Glomerular visceral epithelial cell (primary cell): ENCODE measurements around the gene MGAT3.
"Not testable (repeated sequence)": the region's sequence is repeated elsewhere in the genome, so short reads cannot be mapped to it uniquely, and the experiment has no call there.

Source experiments
- DNase-seq: peaks from one replicate; pipeline ENCODE4 v3.0.0-alpha.2; 2016; ENCODE audit errors: extremely low spot score

The MGAT3 gene

DNA sequence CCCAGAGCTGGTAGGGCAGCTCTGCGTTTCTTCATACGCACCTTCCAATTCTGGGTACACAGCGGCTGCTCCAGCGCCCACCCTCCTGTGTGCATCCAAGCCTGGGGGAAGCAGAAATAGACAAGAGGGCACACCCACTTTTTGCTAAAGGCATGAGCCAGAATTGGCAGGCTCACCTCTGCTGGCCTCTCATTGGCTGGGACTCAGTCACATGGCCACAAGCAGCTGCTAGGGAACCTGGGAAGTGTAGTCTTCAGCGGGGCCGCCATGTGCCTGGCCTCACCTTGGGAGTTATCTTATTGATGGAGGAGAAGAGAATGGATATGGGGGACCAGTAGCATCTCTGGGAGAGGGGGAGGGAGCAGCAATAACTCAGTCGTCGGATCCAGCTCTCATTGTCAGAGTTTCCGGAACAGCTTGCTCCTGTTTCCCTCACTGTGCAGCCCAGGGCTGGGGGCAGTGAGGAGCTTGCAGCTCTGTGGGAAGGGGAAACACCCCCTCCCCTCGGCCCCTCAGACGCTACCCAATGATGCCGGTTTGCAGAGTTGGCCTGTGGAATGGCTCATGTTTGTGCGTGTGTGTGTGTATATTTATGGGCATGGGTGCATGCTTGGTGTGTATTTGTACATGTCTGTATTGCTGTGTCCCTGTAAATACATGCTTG lies 33.5 kb downstream of the MGAT3 start:
- DNase-seq = peak; percentile 42

DNA sequence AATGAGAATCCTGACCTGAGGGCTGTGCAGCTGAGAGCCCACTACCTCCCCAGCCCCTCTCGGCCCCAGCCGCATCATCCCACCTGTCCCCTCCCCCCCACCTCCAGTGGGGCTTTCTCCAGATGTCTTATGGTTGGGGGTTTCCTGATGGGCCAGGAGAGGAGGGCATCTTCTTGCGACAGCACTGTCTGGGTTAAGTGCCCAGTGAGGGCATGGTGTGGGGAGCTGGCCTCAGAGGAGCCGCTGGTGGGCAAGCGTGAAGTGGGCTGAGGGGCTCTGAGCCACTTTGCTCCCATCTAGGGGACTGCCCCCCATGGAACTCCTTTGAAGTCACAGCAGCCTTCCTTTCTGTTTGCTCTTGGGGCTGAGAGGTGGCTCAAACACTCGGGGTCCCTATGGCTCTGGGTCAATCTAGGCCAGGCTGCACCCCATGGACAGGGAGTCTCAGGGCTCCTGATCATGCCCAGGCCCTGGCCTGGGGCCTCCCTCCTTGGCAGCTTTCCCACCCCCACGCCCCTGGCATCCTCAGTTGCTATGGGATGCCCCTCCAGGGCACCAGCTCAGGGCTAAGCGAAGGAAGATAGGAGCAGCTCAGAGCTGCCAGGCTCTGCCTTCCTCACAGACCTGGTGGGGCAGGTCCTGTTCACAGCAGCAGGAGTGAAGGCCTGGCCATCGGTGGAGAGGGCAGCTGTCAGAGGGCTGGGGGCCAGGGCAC lies 34.3 kb downstream of the MGAT3 start:
- DNase-seq = no peak

DNA sequence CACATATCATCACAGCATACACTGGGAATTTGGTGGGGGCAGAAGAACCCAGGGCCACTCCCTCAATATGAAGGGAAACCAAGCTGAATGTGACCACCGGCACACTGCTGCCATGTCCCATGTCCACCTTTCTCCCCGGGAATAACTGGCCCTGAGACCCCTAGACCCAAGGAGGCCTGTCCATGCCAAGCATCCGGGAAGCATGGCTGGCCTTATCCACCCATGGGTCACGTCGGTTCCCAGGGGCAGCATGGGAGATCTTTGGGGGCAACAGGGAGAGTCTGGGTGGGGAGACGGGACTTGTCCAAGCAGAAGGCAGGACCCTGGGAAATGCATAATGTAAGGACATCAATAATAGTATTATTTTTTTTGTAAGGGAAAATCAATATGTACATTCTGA lies 34.9 kb downstream of the MGAT3 start:
- no peak for DNase-seq

DNA sequence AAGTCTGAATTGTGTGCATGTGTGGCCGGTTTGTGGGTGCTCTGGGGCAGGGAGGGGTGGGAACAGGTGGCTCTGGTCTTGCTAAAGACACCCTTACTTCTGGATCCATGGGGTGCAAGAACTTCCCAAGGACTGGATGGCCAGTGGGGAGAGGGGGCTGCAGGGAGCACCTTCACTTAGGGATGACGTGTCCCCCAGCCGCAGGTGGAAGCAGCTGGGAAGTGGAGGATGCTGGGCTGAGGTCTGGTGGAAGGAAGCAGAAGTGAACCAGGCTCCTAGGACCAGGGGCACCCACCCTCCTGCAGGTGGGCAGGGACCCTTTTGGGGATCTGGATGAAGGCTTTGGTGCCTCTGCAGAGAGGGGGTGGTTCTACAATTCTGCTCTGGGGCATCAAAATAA lies 35.4 kb downstream of the MGAT3 start:
- DNase-seq = no peak

DNA sequence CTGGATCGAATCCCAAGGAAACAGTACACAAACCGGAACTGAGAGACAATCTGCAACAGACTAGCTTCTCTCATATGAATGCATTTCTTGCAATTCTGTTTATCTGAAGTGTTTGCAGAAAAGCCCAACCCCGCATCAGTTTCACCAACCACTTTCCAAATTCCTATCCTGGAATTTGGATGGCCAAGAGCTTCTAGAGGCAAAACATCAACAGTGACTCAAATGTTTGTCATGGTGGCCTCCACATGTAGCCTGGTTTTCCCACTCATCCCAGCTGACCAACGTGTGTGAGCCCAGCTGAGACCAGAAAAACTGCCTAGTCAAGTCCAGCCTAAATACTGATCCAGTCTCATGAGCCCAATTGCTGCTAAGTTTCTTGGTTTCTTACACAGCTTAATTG lies 36.9 kb downstream of the MGAT3 start:
- no peak for DNase-seq

DNA sequence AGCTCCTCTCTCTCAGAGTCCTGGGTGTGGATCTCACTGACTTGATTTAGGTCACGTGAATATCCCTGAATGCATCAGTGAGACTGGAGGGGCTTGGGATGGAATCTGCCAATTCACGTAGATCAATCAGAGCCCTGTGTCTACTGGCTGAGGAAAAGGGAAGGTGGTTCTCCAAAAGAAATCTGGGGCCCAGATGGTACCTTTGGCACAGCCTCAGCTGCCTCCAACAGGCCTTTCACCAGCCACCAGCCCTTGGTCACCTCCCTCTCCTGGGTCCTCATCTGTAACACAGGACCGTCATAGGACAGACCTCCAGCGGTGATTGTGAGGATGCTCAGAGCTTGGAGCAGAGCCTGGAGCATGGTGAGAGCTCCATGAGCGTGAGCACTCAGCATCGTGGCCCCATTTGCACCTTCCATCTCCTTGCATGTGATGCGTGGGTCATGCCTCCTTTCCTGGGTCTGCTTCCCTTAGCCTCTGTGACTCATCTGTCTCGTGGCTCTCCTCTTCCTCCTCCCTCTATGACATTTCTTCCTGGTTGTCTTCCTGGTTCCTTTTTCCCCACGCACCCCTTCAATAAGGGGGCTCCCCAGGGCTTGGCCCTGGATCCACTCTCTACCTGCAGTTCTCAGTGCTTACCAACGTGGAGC lies 37.8 kb downstream of the MGAT3 start:
- no peak for DNase-seq

GRCh38 chr22:39496131-39496838 lies 39.5 kb downstream of the MGAT3 start:
- peak; percentile 40 for DNase-seq

DNA sequence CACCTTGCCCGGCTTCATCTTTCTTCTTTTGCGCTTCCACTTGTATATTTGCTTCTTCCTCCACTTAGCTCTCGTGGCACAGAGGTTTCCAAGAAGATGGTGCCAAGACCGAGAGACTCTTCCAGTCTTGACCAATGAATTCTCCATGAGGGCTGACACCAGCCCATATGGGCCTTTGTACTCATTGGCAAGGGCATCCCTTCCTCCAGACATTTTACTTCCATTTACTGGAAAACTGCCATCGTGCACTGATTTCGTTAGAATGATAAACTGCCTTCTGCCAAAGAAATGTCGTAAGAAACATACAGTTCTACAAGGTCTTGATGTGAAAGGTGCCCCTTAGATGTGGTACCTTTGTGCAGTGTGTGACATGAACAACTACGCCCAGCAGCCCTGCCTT lies 40.6 kb downstream of the MGAT3 start:
- no peak for DNase-seq

GRCh38 chr22:39498368-39498767 lies 41.6 kb downstream of the MGAT3 start:
- DNase-seq = no peak

DNA sequence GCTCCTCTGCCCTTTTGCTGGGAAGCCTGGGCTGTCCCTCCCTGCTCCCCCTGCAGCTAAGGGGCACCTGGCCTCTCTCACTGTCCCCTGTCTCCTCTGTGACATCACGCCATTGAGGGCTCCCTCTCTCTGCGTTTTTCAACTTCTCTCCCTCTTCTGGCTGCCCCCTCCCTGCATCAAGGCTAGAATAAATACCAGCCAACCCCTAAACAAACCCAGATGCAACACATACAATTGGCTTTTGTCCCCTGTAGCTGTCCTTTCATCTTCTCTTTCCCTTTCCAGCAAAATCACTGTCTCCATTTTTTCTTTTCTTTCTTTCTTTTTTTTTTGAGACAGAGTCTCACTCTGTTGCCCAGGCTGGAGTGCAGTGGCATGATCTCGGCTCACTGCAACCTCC lies 42.0 kb downstream of the MGAT3 start:
- DNase-seq = no peak

DNA sequence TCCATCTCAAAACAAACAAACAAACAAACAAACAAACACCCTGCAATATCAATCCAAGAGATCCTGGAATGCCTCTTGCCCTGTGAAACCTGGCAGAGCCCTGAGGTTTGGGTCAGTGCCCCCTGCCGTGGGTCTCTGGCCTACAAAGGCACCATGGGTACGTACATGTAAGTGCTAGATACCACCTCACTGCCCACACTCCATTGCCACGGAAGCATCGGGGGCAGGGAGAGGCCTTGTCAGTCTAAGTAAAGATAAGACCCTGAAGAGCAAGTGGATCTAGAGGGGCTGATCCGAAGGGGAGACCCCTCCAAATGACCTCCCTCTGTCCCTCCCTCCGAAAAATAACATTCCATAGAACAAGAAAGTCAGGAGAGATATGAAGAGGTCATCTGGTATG lies 43.3 kb downstream of the MGAT3 start:
- no peak for DNase-seq

DNA sequence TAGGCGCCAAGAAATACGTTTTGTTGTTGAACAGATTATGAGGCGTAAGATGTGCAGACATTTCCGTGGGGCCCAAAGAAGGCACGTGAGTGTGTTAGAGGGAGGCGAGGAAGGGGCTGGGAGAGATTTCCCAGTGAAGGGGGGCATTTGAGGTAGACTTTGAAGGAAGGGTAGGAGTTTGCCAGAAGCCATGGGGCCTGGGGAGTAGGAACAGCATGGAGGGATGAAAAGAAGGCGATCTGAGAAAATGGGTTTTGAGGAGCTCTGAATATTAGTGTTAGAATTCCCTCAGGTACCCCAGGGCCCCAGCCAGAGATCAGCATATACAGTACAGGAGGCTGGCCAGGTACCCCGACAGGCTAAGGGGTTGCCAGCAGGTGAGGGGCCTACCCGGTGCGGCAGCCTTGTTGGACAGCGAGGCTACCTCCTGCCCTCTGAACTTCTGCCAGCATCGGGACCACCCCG lies 44.9 kb downstream of the MGAT3 start:
- no peak for DNase-seq

DNA sequence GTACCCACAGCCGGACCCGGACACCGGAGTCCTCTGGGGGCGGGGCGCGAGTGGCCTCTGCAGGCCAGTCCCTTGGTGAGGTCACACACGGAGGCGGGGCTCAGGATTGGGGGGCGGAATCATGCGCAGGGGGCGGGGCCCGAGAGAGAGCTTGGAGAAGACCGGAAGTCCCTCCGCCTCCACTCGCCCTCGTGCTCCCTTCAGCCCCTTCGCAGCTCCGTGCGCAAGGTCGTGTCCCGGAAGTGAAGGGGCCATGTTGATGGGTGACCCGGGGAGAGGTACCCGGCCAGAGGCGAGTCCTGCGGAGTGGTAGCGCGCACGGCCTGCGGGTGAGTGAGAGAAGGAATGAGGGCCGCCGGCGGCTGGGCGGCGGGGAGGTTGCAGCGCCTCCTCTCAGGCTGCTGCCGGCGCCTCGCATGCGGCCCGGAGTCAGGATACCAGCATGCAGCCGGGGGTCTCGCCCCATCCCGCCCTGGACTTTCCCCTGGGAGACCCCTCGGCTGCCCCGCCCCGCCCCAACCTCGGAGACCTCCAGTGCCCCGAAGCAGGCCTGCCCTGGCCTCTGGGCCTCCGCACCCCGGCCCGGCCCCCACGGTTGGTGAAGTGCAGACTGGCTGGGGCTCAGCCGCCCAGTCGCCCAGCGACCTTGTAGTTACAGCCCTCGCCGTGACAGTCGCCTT lies 45.4 kb downstream of the MGAT3 start, which contains the start of gene MIEF1:
Gene MIEF1 (plus strand): TSS at position 182 of the 680 bp plus-strand sequence. CDS start 9,005 bp downstream, outside the sequence.
- DNase-seq = peak; percentile 94

DNA sequence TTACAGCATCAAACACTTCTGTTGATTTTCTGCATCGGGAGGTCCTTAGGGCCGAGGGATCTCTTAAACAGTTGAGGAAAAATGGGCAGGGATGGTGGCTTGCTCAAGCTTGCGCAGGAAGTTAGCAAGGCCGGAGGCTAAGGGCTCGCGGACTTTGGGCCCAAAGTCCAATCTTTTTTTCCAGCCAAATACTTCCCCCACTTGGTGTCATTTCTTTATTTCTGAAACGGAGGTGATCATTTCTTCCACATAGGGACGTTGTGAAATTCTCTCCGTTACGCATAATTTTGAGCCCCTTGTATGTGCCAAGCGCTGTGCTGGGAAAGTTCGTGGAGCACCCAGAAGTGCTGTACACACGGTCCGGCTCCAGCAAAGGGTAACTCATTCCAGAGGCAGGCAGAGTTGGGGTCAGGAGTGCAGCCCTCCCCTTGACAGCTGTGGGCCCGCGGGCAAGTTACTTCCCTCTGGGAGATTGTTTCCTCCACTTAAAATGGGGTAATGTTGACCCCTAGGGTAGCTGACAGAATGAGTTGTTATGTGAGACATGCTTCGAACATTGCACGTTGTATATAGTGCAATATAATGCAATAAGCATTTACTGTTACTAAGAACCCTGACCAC lies 46.1 kb downstream of the MGAT3 start:
- DNase-seq = no peak

DNA sequence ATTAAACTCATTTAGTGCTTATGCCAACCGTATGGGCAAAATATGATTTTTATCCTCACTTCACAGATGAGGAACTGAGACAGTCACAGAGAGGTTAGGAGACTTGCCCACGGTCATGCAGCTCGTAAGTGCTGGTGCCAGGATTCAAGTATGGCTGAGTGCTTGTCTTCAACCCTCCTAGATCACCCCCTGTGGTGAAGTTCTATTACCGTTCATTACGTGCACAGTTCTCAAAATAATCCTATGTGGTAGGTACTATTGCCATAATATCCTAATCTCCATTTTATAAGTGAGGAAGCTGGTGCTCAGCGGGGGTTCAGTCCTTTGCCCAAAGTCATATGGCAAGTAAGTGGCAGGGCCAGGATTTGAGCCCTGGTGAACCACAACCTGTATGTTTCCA lies 46.8 kb downstream of the MGAT3 start:
- no peak for DNase-seq

- no peak for DNase-seq
Measured at GRCh38 chr22:39504071-39504470, 47.3 kb downstream of the MGAT3 start.

DNA sequence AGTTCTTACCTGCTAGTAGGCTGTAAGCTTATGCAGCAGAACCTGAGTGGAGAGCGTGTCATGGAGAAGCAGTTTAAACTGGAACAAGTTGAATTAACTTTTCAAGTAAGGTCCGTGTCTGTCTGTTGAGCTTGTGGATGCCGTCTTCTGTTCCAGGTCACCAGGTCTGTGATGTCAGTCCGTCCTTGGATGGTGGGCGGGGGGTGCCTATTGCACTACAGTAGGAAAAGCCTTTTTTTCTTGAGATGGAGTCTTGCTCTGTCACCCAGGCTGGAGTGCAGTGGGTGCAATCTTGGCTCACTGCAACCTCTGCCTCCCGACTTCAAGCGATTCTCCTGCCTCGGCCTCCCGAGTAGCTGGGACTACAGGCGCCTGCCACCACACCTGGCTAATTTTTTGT lies 50.2 kb downstream of the MGAT3 start:
- DNase-seq = not testable (repeated sequence)

- no peak for DNase-seq
Measured at GRCh38 chr22:39508393-39508792, 51.6 kb downstream of the MGAT3 start.

DNA sequence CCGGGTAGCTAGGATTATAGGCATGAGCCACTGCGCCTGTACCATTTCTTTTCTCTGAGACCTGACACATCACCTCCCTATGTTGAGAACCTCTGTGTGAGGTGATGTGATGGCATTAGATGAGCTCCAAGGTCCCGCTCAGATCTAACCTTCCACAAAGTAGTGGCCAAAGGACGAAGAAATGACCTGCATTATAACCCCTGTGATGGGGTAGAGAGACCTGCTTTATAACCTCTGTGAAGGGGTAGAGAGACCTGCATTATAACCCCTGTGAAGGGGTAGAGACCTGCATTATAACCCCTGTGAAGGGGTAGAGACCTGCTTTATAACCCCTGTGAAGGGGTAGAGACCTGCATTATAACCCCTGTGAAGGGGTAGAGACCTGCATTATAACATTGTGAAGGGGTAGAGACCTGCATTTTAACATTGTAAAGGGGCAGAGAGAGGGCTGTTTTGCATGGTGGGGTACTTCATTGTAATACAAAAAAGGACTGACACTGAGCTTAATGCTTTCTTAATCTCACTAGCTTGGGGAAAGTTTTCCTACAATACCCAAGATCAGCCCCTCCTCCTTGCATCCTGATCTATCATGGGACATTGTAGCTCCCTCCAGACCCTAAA lies 53.8 kb downstream of the MGAT3 start:
- DNase-seq = no peak

DNA sequence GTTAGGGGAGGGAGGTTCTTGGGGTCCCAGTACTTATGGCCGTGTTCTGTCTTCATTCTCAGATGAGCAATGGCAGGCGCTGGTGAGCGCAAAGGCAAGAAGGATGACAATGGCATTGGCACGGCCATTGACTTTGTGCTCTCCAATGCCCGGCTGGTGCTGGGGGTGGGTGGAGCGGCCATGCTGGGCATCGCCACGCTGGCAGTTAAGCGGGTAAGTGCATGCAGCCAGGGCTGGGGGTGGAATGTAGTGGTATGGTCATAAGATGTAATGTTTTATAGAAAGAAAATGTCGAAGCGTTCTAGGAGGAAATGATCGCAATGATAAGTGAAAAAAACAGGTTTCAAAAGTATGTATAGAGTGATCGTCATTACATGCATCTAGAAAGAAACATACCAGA lies 54.4 kb downstream of the MGAT3 start:
- DNase-seq = no peak

- DNase-seq = no peak
Measured at GRCh38 chr22:39512026-39512425, 55.2 kb downstream of the MGAT3 start.
